Activated gamma-delta T cell treated with anti-CD3 and anti-CD28 coated beads, Interleukin-2, amount 50 U/mL, for 16 hours (primary cell): ENCODE results near the gene DNAJC17.

ENCODE experiments used
- DNase-seq: peaks from one replicate; pipeline ENCODE4 v3.0.0-alpha.2; 2020; ENCODE audit warnings: low read depth

Gene DNAJC17, protein sequence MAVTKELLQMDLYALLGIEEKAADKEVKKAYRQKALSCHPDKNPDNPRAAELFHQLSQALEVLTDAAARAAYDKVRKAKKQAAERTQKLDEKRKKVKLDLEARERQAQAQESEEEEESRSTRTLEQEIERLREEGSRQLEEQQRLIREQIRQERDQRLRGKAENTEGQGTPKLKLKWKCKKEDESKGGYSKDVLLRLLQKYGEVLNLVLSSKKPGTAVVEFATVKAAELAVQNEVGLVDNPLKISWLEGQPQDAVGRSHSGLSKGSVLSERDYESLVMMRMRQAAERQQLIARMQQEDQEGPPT

DNA sequence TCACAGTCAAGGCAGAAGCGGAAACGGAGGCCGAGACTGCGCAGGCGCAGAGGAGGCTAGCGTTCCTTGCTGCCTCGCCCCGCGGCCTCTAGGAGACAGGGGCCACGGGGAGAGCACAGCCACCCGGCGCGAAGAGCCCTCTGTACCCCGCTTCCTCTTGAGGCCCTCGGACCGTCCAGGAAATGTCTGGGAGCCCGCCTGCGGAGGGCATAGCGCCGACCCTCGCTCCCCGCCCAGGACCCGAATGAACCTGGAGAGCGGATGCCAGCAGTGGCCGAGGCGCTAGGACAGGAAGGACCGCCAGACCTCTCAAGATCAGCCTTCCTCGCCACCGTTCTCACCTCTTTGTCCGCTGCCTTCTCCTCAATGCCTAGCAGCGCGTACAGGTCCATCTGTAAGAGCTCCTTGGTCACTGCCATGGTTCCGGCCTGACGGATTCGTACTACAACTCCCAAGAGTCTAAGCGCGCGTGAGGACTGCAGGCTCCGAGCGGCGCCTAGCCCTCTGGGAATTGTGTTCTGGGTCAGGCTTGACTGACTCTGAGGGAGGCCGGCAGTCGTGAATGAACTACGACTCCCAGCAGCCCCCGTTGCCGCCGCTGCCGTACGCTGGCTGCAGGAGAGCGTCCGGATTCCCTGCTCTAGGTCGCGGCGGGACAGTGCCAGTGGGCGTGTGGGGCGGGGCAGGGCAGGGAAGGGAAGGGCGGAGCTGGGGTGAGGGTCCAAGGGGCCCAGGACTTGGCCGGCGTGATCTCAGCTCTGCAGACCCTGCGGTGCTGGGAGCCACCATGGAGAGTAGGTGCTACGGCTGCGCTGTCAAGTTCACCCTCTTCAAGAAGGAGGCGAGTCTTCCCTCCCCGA, at the start of gene DNAJC17, which contains the start of gene ZFYVE19:
DNAJC17 (minus strand) TSS at position 446 of the 860 bp plus-strand sequence; CDS start at position 419, 27 bp downstream.
ZFYVE19 (plus strand) TSS at position 62 of the 860 bp plus-strand sequence; CDS start at position 563, 501 bp downstream.
- peak; percentile 87 for DNase-seq

DNA sequence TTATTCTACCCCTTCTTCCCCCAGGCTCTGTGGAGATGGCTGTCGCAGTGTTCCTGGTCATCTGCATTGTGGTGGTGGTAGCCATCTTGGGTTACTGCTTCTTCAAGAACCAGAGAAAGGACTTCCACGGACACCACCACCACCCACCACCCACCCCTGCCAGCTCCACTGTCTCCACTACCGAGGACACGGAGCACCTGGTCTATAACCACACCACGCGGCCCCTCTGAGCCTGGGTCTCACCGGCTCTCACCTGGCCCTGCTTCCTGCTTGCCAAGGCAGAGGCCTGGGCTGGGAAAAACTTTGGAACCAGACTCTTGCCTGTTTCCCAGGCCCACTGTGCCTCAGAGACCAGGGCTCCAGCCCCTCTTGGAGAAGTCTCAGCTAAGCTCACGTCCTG, 49.5 kb upstream of the DNAJC17 start:
- DNase-seq = no peak

DNA sequence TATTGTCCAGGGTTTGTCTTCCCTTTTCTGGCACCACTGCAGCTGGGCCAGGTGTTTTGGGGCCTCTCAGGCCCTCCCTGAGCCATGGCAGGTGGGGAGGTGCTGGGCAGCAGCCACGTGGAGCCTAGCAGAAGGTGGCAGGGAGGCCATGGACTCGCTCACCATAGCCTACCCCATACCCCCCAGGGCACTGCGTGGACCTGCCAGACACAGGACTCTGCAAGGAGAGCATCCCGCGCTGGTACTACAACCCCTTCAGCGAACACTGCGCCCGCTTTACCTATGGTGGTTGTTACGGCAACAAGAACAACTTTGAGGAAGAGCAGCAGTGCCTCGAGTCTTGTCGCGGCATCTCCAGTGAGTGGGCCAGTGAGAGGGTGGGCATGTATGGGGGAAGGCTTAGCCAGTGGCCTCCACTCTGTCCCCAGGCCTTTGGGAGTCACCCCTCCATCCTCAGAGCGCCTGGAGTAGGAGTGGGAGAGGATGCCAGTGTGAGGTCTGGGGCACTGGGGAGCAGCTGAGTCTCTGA, 48.5 kb upstream of the DNAJC17 start:
- DNase-seq = no peak

DNA sequence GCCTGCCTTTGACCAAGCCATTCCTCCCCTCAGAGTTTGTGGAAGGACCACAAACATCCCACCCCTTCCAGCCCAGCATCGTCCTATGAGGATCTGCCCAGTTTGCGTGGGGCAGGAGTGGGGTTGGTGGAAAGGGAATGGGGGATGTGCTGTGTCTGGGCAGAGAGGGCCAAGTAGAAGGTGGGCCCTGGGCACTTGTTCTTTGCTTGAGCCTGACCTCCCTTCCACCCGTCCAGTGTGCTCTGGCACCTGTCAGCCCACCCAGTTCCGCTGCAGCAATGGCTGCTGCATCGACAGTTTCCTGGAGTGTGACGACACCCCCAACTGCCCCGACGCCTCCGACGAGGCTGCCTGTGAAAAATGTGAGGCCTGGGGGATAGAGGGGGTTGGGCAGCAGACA, 46.9 kb upstream of the DNAJC17 start:
- DNase-seq = no peak

DNA sequence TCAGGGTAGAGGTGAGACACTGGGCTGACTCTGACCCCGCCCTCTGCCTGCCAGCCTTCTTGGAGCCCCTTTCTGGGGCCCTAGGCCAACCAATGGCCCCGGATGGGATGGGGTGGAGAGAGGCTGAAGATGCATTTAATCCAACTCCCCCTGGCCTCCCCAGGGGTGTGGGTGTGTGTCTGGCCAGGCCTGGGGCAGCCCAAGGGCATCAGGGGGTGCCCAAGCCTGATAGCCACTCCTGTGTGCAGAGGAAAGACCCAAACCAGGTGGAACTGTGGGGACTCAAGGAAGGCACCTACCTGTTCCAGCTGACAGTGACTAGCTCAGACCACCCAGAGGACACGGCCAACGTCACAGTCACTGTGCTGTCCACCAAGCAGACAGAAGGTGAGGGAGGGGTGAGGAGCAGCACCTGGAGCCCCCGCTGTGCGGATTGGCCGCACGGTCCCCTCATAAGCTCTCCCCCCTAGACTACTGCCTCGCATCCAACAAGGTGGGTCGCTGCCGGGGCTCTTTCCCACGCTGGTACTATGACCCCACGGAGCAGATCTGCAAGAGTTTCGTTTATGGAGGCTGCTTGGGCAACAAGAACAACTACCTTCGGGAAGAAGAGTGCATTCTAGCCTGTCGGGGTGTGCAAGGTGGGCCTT, 46.1 kb upstream of the DNAJC17 start:
- DNase-seq = no peak

DNA sequence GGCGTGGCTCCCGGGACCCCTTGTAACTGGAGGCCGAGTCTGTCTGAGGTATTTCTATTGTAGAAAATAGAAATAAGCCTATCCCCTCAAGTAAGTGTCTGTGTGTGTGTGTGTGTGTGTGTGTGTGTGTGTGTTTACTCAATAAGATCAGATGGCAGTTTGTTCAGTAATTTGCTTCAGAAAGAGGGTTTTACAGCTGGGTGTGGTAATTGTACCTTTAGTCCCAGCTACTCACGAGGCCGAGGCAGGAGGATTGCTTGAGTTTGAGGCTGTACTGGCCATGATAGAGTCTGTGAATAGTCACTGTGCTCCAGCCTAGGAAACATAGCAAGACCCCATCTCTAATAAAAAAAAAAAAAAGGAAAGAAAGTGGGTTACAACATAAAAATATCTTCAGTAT, 45.3 kb upstream of the DNAJC17 start:
- DNase-seq = no peak

DNA sequence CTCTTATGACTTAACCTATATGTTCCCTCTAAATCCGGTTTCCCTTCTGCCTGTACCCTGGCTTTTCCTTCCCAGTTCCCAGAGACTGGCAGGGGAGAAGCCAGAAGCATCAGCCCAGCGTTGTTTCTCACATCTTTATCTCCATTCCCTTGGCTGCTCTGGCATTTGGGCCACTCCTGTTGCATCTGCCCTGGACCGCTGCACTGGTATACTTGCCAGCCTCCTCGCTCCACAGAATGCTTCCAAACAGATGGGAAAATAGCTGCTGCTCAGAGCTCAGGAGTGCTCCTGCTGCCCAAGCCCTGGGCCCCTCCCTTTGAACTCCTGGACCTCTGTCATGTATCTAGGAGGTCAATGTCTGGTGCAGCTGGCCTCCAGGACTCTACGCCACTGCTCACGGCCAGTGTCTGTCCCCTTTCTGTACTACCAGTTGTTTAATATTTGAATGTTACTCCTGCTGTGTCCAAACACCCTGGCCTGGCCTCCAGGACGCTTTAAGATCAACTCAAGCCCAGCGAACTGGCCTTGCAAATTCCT, 43.4 kb upstream of the DNAJC17 start:
- DNase-seq = no peak

DNA sequence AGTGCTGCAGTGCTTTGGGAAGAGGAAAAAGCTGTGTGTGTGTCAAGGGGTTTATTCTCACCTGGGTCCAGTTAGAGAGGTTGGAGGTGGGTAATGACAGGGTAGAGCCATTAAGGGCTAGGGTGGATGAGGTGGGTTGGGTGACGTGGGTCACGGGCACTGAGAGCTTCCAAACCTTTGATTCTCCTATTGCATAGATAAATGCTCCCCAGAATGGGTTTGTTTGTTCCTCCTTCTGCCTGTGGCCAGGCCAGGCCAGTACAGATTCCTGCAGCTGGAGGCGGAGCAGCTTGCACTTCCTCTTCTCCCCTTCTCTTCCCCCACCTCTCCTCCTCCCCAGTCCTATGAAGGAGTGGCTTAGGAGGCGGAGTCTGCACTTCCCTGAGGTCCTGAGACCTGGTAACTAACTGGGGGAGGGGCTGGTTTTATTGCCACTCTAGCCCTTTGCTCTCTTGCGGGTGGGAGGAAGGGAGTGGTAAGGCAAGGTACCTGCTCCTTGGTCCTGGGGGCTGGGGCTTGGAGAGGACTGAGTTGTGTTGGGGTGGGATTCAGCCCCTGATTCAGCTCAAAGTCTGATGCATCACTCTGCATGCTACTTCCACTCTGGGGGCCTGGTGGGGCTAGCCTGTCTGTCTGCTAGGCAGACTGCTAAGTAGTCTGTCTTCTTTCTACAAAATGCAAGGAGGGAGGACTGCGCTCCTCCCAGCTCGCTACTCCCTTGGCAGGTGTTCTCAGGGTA, 40.1 kb upstream of the DNAJC17 start:
- no peak for DNase-seq

DNA sequence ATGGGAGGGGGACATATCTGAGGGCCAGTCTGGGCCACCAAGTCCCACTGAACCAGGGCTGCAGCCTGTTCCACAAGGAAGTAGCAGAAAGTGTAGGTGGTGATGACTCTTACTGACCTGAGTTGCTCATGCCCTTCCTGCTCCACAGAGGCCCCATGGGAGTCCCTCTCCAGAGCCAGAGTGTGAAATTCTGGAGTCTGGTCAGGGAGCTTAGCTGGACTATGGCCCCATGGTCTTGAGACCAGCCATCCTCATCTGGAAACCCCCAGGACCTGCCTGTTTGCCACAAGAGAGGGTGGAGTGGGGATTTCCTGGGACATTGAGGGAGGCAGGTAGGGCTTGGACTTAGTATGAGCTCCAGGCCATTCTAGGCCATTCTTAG, 39.6 kb upstream of the DNAJC17 start:
- no peak for DNase-seq

DNA sequence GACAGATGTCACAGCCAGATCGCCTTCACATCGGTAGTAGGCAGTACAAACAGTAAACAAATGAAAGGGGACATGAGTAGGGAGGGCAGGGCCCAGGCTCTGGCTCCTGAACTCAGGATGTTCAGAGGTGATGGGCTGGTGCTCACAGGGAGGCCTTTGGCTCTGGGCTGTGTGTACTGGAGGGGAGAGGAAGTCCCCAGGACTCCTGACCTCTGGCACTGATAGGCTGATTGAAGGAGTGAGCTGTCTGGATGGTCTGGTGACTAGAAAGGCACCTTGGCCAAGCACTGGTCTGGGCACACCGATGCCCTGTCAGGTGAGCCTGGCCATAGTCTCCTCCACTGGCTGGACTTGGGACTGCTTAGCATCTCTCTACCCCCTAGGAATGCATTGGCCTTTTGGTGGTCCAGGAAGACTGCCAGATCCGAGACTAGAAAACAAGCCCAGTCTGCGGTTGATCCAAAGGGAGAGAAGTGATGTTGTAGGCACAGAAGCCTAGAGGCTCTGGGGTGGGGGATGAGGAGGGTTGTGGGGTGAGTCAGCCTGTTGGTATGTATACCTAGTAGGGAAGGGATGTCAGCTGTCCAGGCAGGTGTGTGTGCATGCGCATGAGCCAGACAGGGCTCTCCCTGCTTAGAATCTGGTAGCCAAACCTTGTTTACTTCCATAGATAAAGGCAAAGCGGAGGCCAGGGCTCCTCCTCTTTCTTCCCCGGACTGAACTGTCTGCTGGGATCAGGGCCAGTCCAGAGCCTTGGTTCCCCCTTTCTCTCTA, 38.4 kb upstream of the DNAJC17 start:
- no peak for DNase-seq

DNA sequence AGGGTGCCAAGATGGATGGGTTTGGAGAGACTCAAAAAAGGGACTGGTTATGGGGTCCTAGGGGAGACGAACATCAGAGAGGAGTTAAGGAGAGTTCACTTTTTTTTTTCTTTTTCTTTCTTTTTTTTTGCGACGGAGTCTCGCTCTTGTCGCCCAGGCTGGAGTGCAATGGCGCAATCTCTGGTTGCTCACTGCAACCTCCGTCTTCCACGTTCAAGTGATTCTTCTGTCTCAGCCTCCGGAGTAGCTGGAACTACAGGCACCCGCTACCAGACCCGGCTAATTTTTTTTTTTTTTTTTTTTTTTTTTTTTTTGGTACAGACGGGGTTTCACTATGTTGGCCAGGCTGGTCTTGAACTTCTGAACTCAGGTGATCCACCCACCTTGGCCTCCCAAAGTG, 37.8 kb upstream of the DNAJC17 start:
- DNase-seq = no peak

DNA sequence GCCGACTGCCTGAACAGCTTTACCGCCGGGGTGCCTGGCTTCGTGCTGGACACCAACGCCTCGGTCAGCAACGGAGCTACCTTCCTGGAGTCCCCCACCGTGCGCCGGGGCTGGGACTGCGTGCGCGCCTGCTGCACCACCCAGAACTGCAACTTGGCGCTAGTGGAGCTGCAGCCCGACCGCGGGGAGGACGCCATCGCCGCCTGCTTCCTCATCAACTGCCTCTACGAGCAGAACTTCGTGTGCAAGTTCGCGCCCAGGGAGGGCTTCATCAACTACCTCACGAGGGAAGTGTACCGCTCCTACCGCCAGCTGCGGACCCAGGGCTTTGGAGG, 37.4 kb upstream of the DNAJC17 start:
- peak; percentile 5 for DNase-seq

DNA sequence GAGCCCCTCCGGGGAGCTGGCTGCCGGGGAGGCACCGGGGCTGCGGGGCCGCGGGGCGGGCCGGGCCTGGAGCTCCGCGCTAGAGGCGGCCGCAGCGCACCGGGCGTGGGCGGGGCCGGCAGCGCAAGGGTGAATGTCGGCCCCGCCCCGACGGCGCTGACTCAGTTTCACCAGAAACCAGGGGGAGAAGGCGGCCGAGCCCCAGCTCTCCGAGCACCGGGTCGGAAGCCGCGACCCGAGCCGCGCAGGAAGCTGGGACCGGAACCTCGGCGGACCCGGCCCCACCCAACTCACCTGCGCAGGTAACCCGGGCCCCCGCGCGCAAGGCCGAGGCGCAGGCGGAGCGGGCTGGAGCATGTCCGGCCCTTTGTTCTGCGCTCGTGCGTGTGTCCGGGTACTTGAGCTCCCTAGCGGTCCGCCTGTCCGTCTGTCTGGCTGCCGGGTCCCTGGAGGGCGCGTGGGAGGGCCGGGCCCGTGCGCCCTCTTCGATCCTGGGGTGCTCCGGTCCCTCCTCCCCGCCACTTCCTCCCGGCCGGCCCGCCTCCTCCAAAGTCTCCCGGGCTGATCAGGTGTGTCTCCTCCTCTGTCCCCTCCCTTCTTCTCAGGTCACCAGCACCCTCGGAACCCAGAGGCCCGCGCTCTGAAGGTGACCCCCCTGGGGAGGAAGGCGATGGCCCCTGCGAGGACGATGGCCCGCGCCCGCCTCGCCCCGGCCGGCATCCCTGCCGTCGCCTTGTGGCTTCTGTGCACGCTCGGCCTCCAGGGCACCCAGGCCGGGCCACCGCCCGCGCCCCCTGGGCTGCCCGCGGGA, 36.8 kb upstream of the DNAJC17 start, which contains the start of gene SPINT1:
SPINT1 (plus strand) TSS at position 164 of the 811 bp plus-strand sequence; CDS start at position 671, 507 bp downstream.
- DNase-seq = peak; percentile 40

DNA sequence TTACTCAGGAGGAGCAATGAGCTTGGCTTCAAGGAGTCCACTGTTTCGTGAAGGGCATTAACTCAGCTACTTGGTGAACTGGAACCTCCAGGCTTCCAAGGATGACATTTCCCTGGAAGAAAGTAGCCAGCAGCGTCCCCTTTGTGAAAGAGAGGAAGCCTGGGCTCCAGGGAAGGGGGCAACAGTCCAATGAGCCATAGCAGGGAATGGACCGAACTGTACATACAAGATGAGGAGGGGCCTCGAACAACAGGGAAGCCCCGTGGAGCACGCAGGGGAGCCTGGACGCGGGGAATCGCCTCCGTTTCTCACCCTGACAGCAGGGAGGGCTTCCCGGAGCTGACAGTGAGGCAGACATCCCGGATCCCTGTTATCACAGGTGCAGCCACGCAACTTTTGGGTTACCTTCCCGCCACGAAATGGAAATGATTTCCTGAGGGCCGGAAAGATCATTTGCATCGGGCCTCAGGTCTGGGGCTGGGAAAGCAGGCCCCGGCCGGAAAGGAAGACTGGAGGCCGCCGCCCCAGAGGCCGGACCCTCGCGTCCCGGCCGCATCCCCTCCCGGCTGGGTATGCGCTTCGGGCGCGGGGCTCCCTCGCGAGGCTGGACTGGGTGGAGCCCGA, 36.1 kb upstream of the DNAJC17 start:
- DNase-seq = no peak

DNA sequence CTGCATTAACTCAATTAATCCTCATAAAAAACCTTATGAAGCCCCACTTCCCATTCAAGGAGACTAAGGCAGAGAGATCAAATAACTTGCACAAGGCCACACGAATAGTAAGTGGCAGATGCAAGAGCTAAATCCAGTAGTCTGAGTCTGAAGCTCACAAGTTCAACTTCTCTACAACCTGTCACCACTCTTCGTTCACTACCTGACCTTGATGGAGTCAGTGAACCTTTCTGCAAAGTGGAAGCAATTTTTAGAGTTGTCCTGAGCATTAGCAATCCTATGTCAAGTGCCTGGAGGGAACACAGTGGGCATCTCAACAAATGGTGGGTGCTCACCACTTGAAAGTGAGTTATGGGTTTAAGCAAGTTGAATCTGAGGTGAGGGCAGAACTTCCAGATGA, 34.5 kb upstream of the DNAJC17 start:
- DNase-seq = no peak

DNA sequence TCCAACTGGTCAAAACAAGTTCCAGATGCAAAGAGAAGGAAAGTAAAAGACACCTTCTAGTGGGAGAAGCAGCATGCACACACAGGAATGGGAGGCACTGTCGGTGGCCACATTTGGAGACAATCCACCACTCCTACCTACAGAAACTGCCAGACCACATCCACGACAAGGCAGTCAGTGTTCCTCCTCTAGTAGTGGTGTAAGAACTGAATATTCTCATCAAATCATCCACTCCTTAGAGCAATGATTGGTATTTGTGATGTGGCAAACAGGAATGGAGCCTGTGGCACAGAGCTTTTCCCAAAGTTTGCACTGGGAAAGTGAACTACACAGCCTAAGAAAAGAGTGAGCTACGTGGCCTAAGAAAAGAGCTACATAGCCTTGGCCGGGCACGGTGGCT, 31.5 kb upstream of the DNAJC17 start:
- no peak for DNase-seq

DNA sequence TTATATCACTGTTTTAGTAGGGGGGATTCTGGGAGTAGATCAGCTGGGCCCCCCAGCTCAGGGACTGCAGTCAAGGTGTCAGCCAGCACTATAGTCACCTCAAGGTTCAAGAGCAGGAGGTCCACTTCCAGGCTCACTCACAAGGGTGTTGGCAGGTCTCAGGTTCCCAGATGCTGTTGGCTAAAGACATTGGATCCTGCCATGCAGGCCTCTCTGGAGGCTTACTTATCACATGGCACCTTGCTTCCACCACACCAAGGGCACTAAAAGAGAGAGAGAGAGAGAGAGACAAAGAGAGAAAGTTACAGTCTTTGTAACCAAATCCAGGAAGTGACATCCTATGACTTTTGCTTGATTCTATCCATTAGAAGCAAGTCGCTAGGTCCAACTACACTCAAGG, 28.7 kb upstream of the DNAJC17 start:
- no peak for DNase-seq

DNA sequence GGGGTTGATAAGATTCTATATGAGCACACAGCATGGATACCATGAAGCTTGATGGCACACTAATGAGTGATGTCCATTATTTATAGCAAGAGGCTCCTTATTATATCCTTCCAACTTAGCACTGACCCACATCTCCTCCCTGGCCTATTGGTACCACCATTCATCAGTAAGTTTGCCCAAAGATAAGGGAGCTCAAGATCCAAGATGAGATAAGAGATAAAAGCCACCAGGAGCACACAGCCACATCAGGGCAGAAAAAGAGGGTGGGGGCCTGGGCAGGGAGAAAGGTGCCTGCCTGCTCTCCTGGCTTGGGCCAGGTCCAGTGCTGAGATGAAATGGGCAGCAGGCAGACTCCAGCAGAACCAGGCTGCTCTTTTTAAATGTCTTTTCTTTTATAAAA, 25.6 kb upstream of the DNAJC17 start:
- DNase-seq = no peak

DNA sequence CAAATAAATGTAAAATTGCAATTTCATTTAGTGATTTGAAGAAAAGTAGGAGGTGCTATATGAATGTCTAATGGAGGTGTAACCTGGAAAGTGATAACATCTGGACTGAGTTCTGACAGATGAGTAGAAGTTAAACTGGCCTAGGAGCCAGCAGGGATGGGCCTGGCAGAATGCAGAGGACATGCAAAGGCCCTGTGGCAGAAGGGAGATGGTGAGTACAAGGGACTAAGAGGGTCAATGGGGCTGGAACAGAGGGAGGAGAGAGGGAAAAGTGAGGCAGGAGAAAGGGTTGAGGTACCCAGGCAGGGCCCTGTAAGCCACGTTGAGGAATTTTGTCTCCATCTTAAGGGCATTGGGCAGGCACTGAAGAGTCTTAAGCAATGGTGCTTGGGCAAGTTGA, 24.6 kb upstream of the DNAJC17 start:
- DNase-seq = no peak
